C4-2B (cell line): ENCODE measurements around the gene KIF19.
A peak's percentile ranks its signal among the peaks of the same experiment; 100 is the strongest.

Source experiments
- H3K27ac ChIP-seq: fragments of 450-650 bp; 2 replicates; pipeline ENCODE4 v1.5.1; 2017
- CTCF ChIP-seq: fragments of 450-650 bp; conservative IDR thresholded peaks from 2 replicates; pipeline ENCODE4 v1.5.1; 2017; ENCODE audit warnings: mild to moderate bottlenecking
- ZFX ChIP-seq: fragments of 450-650 bp; IDR thresholded peaks from 2 replicates; pipeline ENCODE4 v1.6.1; 2017

Gene KIF19

GRCh38 chr17:74283371-74283673, 42.7 kb upstream of the KIF19 start:
- no peak for TF ChIP-seq ZFX
- no peak for TF ChIP-seq CTCF
- H3K27ac ChIP-seq, result no peak overlapping the region

GRCh38 chr17:74287031-74287602, 38.9 kb upstream of the KIF19 start:
- no peak for TF ChIP-seq ZFX
- TF ChIP-seq CTCF, result no peak
- no peak overlapping the region for H3K27ac ChIP-seq

GRCh38 chr17:74288785-74289184, 37.2 kb upstream of the KIF19 start:
- no peak for TF ChIP-seq CTCF
- TF ChIP-seq ZFX, result no peak
- no peak overlapping the region for H3K27ac ChIP-seq

GRCh38 chr17:74289688-74290087, 36.3 kb upstream of the KIF19 start:
- H3K27ac ChIP-seq, result no peak overlapping the region
- TF ChIP-seq ZFX, result no peak
- no peak for TF ChIP-seq CTCF

GRCh38 chr17:74290340-74290739, 35.7 kb upstream of the KIF19 start:
- TF ChIP-seq ZFX (no peak), CTCF (no peak; the same call in 1 of the 2 replicates)
- no peak overlapping the region for H3K27ac ChIP-seq

GRCh38 chr17:74292495-74292894, 33.5 kb upstream of the KIF19 start:
- peak overlapping the region; percentile 8; the same call in 1 of the 2 replicates for H3K27ac ChIP-seq
- TF ChIP-seq CTCF, result no peak
- TF ChIP-seq ZFX, result no peak

- no peak overlapping the region for H3K27ac ChIP-seq
- TF ChIP-seq ZFX (no peak), CTCF (no peak)
These were observed 30.1 kb upstream of the KIF19 start for GRCh38 chr17:74295625-74296547.
